ENCODE measurements around the gene GLB1L2.

GLB1L2 gene

DNA sequence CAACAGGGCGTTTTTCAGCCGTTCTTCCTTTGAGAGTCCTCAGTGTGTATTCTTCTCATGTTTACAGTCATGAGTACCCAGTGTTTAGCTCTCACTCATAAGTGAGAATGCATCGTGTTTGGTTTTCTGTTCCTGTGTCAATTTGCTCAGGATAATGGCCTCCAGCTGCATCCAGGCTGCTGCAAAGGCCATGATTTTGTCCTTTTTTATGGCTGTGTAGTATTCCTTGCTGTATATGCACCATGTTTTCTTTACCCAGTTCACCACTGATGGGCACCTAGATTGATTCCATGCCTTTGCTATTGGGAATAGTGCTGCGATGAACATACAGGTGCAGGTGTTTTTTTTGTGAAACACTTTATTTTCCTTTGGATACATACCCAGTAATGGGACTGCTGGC lies 56.8 kb downstream of the GLB1L2 start:
- DNase-seq = no peak

DNA sequence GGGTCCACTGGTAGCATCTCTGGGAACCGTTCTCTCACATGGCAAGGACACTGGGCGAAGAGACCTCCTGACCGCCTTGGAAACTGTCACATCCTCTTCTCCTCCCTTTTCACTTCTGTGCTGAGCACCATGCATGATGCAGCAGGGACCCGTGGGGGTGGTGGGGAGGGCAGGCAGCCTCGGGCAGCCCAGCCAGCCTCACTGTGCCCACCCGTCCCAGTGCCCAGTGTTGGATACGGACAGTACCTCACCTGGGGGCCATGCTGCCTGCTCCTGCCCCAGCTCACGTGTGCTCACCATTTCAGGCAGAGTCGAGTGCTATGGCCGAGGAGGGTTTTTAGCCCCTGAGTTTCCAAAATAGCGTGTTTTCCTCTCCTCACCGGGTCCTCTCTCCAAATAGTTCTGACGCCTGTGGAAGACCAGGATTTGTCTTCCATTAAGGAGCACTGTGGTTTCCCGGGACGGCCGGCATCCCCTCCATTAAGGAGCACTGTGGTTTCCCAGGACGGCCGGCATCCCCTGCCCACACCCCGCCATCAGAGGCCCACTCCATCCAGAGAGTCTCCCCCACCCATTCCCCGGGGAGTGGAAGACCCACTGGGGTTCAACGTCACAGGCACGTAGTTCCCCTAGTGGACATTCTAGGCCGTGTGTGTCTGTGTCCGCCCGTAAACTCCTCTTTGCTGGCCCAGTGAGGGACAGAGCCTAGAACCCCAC lies 57.8 kb downstream of the GLB1L2 start:
- no peak for DNase-seq

DNA sequence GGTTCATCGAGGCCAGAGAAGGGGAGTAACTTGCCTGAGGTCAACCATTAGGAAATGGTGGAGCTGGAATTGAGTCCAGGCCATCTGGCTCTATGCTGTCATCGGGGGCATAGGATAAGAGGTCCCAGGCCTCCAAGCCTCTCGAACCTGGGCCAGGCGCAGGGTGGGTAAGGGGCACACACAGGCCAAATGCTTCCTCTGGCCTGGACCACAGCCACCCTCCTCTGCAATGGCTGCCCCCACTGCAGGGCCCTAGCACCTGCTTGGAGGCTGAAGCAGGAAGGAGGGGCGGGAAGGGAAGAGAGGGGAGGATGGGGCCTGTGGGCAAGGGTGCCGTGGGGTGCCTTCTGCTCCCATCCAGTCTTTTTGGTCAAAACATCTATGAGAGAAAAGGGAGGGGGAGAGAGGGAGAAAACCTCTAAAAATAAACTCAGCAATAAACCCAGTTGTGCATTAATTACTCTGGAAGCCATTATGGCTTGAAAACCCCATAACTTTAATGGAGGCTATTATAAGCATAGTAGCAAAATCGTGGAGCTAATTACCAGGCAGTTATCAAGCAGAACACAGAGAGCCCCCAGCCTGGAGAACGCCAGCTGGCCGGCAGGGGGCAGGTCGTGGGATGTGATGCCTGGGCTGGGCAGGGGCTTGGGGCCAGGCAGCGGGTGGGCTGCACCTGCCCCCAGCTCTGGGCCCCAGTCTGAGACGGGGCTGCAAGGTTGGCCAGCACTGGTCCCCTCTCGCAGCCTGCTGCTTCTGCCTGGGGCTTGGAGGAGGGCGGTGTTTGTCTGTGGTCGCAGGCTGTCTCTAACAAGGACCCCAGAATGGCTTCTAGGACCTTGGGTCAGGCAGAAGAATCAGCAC lies 59.1 kb downstream of the GLB1L2 start:
- DNase-seq = no peak

DNA sequence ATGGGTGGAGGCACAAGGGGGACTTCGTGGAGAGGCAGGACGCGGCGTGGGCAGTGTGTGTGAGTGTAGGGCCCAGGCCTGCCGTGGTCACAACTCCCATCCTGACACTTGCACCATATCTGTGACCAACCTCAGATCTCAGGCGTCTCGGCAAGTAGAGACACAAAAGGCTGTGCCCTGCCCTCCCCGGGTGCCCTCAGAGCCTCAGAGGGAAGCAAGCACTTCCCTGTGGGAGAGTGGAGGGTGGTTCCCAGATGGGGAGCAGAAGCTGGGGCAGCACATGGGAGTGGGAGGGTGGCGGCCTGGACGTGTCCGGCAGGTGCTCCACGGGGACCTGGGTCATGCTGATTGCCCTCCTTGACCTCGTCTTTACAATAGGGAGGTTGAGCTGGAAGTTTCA lies 59.9 kb downstream of the GLB1L2 start:
- DNase-seq = no peak

DNA sequence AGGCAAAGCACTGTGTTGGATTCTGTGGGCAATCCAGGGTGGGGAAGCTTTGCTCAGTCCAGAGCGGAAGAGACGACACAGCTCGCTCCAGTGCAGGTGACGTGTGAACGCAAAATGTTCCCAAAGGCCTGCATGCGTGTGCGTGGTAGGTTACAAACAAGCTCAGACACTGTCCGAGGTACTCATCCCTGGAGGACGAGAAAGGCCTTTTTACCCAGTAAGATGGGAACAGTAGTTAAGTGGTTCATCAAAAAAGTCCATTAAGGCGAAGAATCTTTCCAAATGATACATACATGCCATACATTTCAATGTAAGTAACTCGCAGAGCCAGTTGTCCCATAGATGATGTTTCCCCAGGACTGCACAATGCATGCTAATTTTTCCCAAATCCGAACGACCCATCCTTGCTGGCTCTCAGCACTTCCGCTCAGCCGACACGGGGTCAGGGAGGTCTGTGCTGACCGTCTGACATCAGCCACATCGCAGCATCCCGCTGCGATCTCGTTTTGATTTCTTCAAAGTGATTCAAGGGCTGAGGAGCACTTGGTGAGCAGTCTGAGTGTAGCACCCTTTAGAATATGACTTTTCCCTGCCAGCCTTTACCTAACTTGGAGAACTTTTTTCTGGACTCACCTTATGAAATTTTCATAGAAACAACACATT lies 61.3 kb downstream of the GLB1L2 start:
- DNase-seq = no peak

DNA sequence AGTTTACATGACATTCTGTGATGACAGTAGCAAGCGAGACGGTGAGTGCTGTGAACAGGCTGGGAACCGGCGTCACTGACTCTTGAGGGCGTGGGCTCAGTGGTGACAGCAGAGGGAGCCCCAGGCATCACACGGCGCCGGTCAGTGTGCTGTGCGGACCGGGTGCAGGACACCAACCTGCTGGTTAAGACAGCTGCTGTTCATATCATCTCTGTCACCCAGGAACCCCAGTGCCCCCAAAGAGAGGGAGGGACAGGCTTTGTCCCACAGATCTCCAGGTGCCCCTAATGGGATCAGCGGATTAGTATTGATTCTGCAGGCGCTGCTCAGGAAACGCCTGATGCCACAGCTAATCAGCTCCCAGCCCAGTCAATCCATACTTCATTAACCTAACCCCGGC lies 61.9 kb downstream of the GLB1L2 start:
- no peak for DNase-seq

DNA sequence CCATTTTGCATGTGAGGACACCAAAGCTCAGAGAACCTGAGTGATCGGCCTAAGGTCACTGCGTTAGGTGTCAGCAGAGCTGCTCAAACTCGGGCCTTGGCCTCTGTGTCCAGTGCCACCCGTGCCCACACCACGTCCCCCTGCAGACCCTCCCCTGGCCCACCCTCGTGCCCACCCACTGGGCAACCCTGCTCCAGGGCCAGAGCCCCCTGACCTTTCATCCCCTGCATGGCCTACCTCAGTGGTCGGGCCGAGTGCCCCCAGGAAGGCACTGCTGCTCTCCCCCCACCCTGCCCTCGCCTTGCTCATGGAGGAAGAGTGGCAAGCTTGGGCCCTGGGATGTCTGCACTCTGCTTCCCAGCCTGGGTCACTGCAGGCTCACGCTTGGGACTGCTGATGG lies 62.5 kb downstream of the GLB1L2 start:
- DNase-seq = no peak

DNA sequence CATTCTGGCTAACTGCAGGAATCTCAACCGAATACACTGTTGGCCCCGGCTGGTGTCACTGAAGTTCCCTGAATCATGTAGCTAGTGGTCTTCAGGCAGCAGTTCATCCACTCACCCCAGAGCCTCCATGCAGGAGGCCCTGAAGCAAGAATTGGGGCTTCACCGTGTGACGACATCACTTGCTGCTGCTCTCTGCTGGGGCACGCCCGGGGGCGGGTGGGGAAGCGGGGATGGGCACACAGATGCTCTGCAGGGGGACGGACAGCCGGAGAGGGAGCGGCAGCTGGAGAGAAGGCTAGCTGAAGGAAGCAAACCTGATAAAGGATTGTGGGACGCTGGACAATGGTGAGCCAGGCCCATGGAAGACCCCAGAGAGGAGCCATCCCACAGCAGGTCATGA lies 63.2 kb downstream of the GLB1L2 start:
- DNase-seq = no peak

DNA sequence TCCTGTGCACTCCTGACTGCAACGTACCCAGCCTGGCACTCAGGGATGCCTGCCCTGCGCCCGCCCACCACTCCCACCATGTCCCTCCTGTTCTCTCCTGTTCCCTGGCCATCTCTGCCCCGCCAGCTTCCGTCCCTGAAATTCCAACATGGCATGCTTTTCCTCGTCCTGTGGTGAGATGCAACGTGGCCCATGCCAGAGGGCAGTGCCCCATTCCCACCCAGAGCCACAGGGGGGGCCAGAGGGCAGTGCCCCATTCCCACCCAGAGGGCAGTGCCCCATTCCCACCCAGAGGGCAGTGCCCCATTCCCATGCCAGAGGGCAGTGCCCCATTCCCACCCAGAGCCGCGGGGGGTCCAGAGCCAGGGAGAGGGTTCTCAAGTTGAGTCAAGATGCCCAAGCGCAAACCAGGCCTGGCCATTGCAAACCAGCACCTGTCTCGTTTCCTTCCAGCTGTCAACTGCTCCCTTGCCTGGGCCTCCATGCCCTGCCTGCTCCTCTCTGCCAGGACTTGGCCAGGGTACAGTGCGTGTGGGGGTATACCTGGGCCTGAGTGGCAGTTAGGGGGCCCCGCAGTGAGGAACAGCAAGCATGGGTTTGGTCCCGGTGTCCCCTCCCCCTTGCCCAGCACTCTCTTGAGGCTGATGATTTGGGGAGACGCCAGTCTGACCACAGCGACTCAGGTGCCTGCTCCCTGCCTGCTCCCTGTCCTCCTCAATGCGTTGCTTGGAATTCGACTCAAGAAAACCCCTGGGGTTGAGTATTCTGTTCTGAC lies 65.7 kb downstream of the GLB1L2 start:
- no peak for DNase-seq

DNA sequence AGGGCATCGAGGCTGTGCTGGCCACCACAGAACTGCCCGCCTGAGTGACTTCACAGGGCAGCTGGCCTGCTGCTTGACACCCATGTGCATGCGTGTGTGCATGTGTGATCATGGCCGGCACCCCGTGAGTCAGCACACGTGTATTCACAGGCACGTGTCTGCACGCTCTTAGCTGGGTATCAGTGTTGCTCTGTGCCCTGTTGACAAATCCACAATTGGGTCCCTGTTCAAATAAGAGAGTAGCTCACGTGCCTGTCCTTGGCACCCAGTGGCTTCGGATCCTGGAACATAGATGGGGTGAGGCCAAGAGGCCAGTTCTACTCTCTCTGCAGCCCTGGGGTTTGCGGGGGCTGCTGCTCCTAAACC lies 66.3 kb downstream of the GLB1L2 start:
- no peak for DNase-seq

DNA sequence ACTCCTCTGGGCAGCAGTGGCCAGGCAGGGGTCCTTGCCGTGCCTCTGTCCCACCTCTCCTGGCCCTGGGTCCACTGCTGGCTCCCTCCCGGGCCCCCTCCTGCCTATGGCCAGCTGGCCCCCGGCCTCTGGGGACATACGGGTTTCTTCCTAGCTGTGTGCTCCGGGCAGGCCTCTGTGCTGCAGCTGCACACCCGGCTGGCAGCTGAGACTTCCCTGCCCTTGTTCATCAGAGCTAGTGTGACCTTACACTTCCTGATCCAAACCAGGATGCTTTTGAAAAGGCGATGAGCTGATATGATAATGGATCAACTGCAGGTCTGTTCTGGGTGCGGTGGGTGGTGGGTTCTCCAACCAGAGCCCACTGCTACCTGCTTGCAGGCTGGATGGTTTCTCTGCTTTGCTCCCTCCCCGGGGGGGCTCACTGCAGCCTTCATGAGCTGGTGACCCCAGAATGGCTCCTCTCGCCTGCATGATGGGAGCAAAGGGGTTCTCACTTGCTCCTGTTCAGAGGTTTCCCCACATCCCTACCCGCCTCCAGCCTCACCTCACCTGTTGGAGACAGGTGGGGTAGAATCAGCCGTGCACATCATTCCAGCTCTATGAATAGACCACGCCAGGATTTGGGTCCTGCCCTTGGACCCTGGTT lies 67.0 kb downstream of the GLB1L2 start:
- DNase-seq = no peak

DNA sequence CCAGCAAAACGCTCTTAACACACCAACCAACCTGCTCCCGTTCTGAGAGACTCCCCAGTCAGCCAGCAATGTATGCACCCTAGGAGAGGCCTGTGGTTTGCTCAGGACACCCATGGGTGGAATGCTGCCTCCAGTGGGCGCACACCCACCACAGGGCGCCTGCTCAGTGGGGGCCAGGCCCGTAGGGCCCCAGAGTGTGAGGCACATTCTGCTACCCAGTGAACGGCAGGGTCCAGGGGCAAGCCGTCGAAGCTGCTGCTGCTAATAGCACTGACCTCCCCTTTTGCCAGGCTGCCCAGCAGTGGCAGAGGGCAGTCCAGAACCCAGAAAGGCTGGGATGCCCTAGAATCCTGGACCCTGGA lies 67.5 kb downstream of the GLB1L2 start:
- no peak for DNase-seq

DNA sequence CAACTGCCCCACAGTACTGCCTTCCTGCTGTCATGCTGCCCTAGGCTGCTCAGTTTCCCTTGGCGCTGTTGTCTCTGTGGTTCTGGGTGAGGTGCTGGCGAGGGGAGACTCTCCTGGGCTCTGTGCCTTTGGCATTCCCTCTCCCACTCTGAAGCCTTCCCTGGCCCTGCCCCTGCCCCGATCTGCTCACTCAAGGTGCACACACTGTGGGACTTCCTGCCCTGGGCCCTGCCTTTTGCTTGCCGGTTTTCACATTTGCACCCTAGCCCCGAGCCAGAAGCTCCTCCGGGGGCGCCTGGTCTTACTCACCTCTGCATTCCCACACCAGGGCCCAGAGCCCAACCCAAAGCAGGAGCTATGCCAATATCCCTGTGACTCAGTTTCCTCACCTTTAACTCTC lies 68.2 kb downstream of the GLB1L2 start:
- no peak for DNase-seq

DNA sequence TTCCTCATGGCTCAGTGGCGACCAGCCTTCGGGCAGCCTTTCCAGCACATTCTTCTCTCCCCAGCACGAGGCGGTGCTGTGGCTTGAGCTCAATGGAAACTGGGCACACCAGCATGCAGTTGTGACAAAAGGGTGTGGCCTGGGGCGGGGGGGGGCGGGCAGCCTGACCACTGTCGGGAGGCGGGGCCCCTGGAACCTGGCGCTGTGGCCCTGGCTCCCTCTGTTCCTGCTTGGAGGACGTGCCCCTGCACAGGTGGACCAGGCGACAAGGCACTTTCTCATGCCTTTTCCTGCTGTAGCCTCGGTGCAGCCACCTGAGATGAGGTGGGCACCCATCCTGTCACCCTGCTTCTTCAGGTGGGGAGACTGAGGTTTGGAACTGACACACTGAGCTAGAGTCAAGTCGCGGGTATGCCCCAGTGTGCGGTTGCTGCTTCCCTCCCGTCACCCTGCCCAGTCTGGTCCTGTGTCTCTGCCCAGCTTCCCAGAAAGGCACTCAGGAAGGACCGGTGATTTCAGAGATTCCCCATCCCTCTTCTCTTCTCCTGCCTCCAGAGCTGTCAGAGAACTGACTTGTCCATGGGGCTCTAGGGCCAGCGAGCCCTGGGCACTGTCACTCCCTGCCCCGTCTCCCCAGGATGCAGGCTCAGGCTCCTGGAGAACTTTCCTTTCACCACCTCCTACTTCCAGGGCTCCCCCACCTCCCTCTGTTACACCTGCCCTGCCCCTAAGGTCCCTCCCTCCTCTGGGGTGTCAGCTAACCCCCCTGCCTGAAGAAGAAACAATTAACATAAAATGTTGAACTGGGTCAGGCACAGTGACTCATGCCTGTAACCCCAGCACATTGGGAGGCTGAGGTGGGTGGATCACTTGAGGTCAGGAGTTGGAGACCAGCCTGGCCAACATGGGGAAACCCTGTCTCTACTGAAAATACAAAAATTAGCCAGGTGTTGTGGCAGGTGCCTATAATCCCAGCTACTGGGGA lies 70.3 kb downstream of the GLB1L2 start:
- DNase-seq = no peak

DNA sequence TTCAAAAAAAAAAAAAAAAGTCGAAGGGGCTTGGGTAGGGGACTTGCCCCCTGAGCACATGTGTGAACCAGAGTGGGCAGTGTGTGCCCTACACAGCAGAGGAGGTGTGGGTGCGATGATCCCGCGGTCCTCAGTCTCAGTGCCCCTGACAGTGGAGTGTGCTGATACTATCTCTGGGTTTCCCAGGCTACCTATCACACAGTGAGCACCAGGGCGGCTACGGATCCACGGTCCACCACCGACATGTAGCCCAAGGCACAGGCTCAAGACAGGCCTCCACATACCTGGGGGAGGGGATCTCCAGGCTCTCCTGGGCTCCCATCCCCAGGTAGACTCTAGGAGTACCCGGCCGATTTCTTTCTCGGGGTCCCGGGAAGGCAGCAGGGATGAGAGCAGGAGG lies 71.1 kb downstream of the GLB1L2 start:
- DNase-seq = no peak

DNA sequence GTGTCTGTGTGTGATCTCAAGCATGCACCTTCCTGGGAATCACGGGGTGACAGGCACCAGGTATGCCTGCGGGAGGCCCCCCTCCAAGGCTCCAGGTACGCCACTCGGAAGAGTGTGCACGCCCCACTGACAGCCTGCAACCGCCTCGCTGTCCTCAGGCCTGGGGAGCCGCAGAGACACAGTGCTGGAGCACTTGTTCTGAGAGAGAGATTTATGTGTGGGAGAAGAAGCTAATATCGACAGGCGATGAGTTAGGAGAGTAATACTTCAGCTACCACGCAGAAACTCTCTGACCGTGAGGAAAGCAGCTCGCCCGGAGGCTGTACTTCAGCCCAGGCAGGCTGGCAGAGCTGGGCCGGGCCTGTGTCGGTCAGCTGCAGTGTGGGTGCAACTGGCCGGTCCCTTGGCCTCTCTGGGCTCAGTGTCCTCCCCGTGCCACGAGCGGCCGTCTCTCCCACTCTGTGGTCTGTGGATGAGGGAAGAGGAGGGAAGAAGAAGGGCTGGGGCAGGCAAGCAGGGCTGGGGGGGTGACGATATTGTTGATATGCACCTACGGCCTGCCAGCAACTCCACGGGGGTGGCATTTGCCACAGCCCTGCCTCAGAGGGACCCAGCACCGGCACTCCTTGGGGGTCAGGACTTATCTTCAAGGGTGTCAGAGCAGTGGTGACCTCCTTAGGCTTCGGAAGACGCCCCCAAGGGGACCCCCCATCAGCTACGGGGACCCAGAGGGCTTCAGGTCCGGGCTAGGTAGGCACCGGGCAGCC lies 73.0 kb downstream of the GLB1L2 start:
- DNase-seq = no peak

DNA sequence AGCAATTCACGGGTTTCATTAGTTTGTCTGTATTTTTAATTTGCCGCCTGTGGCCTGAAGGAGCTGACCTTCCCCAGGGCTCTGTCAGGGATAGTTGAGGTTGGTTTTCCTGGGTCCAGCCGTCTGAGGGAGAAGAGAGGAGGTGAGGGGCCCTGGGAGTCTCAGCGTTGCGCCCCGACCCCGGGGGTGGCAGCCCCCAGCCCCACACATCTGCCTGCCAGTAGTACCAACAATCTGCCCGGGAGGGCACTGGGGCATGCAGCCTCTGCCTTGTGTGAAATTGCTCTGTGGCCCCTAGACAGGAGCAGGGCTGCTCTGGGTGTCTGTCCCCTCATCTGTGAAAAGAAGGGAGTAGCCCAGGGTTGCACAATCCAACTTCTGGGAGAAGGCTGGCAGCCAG lies 73.6 kb downstream of the GLB1L2 start:
- DNase-seq = no peak

DNA sequence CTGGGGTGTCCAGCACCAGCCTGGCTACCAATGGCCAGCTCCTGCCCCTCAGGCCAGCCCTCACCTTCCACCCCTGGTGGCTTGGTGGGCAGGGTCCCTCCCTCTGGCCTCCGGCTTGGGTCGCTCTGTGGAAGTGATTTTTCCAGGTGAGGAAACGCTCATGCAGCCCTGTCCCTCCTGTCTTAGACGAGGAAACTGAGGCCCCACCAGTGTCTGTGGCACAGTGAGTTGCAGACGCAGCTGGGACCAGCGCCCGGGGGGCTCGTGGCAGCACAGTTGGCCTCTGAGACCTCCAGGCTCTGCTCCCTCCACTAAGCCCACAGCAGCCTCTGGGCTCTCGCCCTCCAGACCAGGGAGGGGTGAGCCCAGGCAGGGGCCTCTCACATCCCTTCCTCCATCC lies 74.1 kb downstream of the GLB1L2 start:
- DNase-seq = no peak

DNA sequence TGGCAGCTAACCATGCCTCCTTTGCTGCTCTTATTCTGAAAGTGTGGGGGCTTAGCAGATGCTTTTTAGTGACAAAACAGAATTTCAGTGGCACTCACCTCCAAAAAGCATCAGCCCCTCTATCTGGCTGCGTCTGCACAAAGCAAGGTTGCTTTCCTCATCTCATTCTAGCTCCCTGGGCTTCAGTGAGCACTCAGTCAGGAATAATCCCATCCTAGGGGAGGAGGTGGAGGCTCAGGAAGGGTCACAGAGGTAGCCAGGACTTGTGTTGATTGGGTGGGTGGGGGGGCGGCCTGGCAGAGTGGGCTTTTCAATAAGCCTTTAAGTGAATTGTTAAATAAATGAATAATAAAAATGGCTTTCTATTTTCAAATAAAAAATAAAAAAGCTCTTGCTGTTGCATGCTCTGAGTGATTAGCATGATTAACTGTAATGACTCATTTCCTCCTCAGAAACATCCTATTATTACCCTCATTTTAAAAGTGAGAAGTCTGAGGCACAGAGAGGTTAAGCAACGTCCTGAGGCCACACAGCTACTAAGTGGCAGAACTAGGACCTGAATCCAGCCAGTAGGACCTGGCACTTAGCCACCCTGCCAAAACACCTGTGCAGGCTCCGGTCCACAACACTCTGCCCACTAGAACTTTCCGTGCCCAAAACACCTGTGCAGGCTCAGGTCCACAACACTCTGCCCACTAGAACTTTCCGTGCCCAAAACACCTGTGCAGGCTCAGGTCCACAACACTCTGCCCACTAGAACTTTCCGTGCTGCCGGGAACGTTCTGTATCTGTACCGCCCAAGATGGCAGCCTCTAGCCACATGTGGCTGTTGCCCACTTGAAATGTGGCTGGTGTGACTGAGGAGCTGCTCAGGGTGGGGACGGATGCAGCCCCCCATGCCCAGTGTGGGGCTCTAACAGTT lies 74.7 kb downstream of the GLB1L2 start:
- DNase-seq = no peak
